ENCODE measurements around the gene GRIK5.

DNA sequence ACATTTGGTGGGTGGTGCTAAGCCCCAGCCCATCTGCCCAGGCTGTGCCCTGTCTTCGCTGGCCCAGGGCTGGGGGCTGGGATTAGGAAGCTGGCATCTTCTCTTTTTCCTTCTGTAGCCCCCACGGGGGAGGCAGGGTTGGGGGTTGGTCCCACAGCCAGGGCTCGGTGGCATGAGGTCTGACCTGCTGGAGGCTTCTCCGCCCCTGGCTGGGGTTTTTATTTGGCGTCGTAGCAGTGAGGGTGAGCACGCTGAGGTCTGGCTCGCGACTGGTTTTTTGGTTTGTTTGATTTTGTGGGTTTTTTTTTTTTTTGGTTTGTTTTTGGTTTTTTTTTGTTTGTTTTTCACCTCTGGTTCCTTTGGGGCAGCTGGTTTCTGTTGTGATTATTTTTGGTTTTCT lies 20.7 kb upstream of the GRIK5 start:
- TF ChIP-seq EZH2 (IDR thresholded peaks at IDR 0.05; ENCODE audit: borderline replicate concordance, low read length), result no peak
- TF ChIP-seq, protein P1, sequence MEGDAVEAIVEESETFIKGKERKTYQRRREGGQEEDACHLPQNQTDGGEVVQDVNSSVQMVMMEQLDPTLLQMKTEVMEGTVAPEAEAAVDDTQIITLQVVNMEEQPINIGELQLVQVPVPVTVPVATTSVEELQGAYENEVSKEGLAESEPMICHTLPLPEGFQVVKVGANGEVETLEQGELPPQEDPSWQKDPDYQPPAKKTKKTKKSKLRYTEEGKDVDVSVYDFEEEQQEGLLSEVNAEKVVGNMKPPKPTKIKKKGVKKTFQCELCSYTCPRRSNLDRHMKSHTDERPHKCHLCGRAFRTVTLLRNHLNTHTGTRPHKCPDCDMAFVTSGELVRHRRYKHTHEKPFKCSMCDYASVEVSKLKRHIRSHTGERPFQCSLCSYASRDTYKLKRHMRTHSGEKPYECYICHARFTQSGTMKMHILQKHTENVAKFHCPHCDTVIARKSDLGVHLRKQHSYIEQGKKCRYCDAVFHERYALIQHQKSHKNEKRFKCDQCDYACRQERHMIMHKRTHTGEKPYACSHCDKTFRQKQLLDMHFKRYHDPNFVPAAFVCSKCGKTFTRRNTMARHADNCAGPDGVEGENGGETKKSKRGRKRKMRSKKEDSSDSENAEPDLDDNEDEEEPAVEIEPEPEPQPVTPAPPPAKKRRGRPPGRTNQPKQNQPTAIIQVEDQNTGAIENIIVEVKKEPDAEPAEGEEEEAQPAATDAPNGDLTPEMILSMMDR (IDR thresholded peaks at IDR 0.05; ENCODE audit: low read length), result no peak

All from OCI-LY1 (cell line).